ENCODE results near the gene DGCR2.

The DGCR2 gene

GRCh38 chr22:18996376-18996900 is 125.8 kb downstream of the DGCR2 start:
- H2AFZ ChIP-seq (ENCODE audit: low read depth, low read length), result no peak overlapping the region
- TF ChIP-seq EZH2phosphoT487 (IDR thresholded peaks at IDR 0.05; ENCODE audit: low read depth), result no peak
- TF ChIP-seq CTCF (IDR thresholded peaks at IDR 0.05; ENCODE audit: low read depth, low read length), result no peak
- H4K20me1 ChIP-seq (ENCODE audit: insufficient read depth, low read length), result no peaks in the 10 kb centered on the region

GRCh38 chr22:18995327-18995711 is 126.9 kb downstream of the DGCR2 start:
- H3K4me1 ChIP-seq (ENCODE audit: low read length), result no peaks in the 10 kb centered on the region
- no peak overlapping the region for H3K4me3 ChIP-seq (ENCODE audit: low read length)
- H3K36me3 ChIP-seq (replicated peaks; ENCODE audit: low read depth, low read length), result no peaks in the 10 kb centered on the region
- H3K9me3 ChIP-seq (ENCODE audit: insufficient read depth, low read length), result no peaks in the 10 kb centered on the region
- H3K4me2 ChIP-seq (ENCODE audit: low read length), result no peak overlapping the region
- no peaks in the 10 kb centered on the region for H4K20me1 ChIP-seq (ENCODE audit: insufficient read depth, low read length)
- no peak for TF ChIP-seq CTCF (IDR thresholded peaks at IDR 0.05; ENCODE audit: low read depth, low read length)
- TF ChIP-seq EZH2phosphoT487 (IDR thresholded peaks at IDR 0.05; ENCODE audit: low read depth), result no peak
- H2AFZ ChIP-seq (ENCODE audit: low read depth, low read length), result no peak overlapping the region
- no peaks in the 10 kb centered on the region for H3K27me3 ChIP-seq (ENCODE audit: low read depth, low read length)
- no peak overlapping the region for H3K9ac ChIP-seq (ENCODE audit: low read length)
- no peaks in the 10 kb centered on the region for H3K79me2 ChIP-seq (ENCODE audit: low read length)
- H3K27ac ChIP-seq (ENCODE audit: low read length), result no peak overlapping the region

More at GRCh38 chr22:18996376-18996900, 125.8 kb downstream of the DGCR2 start:
- H3K79me2 ChIP-seq (ENCODE audit: low read length), result no peaks in the 10 kb centered on the region
- H3K4me1 ChIP-seq (ENCODE audit: low read length), result no peaks in the 10 kb centered on the region
- no peak overlapping the region for H3K4me2 ChIP-seq (ENCODE audit: low read length)
- no peaks in the 10 kb centered on the region for H3K9me3 ChIP-seq (ENCODE audit: insufficient read depth, low read length)
- no peaks in the 10 kb centered on the region for H3K36me3 ChIP-seq (replicated peaks; ENCODE audit: low read depth, low read length)
- no peak overlapping the region for H3K9ac ChIP-seq (ENCODE audit: low read length)
- no peak overlapping the region for H3K4me3 ChIP-seq (ENCODE audit: low read length)
- no peaks in the 10 kb centered on the region for H3K27me3 ChIP-seq (ENCODE audit: low read depth, low read length)
- H3K27ac ChIP-seq (ENCODE audit: low read length), result no peak overlapping the region

- no peak overlapping the region for H3K9ac ChIP-seq (ENCODE audit: low read length)
- no peak overlapping the region for H3K4me3 ChIP-seq (ENCODE audit: low read length)
- no peaks in the 10 kb centered on the region for H3K4me1 ChIP-seq (ENCODE audit: low read length)
- H3K36me3 ChIP-seq (replicated peaks; ENCODE audit: low read depth, low read length), result no peaks in the 10 kb centered on the region
- TF ChIP-seq CTCF (IDR thresholded peaks at IDR 0.05; ENCODE audit: low read depth, low read length) (no peak), EZH2phosphoT487 (IDR thresholded peaks at IDR 0.05; ENCODE audit: low read depth) (no peak)
- H4K20me1 ChIP-seq (ENCODE audit: insufficient read depth, low read length), result no peaks in the 10 kb centered on the region
- H2AFZ ChIP-seq (ENCODE audit: low read depth, low read length), result no peak overlapping the region
- no peaks in the 10 kb centered on the region for H3K27me3 ChIP-seq (ENCODE audit: low read depth, low read length)
- no peak overlapping the region for H3K27ac ChIP-seq (ENCODE audit: low read length)
- H3K79me2 ChIP-seq (ENCODE audit: low read length), result no peaks in the 10 kb centered on the region
- no peak overlapping the region for H3K4me2 ChIP-seq (ENCODE audit: low read length)
- H3K9me3 ChIP-seq (ENCODE audit: insufficient read depth, low read length), result no peaks in the 10 kb centered on the region
Measured at GRCh38 chr22:18994701-18995326, 127.4 kb downstream of the DGCR2 start.

- Histone ChIP-seq H3K9me3 (ENCODE audit: insufficient read depth, low read length) (no peaks in the 10 kb centered on the region), H3K36me3 (replicated peaks; ENCODE audit: low read depth, low read length) (no peaks in the 10 kb centered on the region), H2AFZ (ENCODE audit: low read depth, low read length) (no peak overlapping the region), H3K27me3 (ENCODE audit: low read depth, low read length) (no peaks in the 10 kb centered on the region; the same call in 1 of the 2 replicates), H3K27ac (ENCODE audit: low read length) (no peak overlapping the region), H3K4me3 (ENCODE audit: low read length) (no peak overlapping the region), H3K79me2 (ENCODE audit: low read length) (no peaks in the 10 kb centered on the region), H4K20me1 (ENCODE audit: insufficient read depth, low read length) (no peaks in the 10 kb centered on the region), H3K4me1 (ENCODE audit: low read length) (no peaks in the 10 kb centered on the region), H3K9ac (ENCODE audit: low read length) (no peak overlapping the region), H3K4me2 (ENCODE audit: low read length) (no peak overlapping the region)
- no peak for TF ChIP-seq CTCF (IDR thresholded peaks at IDR 0.05; ENCODE audit: low read depth, low read length)
- TF ChIP-seq EZH2phosphoT487 (IDR thresholded peaks at IDR 0.05; ENCODE audit: low read depth), result no peak
Measured at GRCh38 chr22:18994056-18994455, 128.2 kb downstream of the DGCR2 start.

Data from OCI-LY3 (cell line).